ENCODE measurements around the gene USP6NL.

- TF ChIP-seq POLR2AphosphoS5 (IDR thresholded peaks at IDR 0.05; ENCODE audit: borderline replicate concordance, low read depth, low read length) (no peak), EZH2 (IDR thresholded peaks at IDR 0.05) (no peak), FOXP2 (optimal IDR thresholded peaks at IDR 0.05; ENCODE audit: control extremely low read depth, extremely low read length, insufficient read depth) (no peak)
Observed at GRCh38 chr10:11610826-11611247, 613 bp downstream of the USP6NL start.

All from SK-N-MC (cell line).